Measurements from ENCODE around the gene RGPD8. TPM values are rescaled to one million over a fixed set of nuclear protein-coding genes. Genes with fewer than 3 reads are reported as not detected.
A peak's percentile ranks its signal among the peaks of the same experiment; 100 is the strongest.
"Not testable (repeated sequence)": the region's sequence is repeated elsewhere in the genome, so short reads cannot be mapped to it uniquely, and the experiment has no call there.

RGPD8 gene
- total RNA-seq, 2 experiments from 2014 or later, result 12.5 to 13.0 TPM

GRCh38 chr2:112433932-112434730 is 686 bp upstream of the RGPD8 start:
- no peak overlapping the region for H3K4me3 Mint-ChIP-seq
- H3K27ac Mint-ChIP-seq, result no peak overlapping the region
- H3K9me3 Mint-ChIP-seq, result no peaks in the 10 kb centered on the region
- intact Hi-C loops (cut with micrococcal nuclease), result loop anchor here (10.0 kb wide), 1 partner anchor 549 kb away; the partner anchor contains the start of gene ANAPC1
- DNase-seq, result no peak
- H3K4me1 Mint-ChIP-seq (ENCODE audit: low read depth), result peaks cover 18% of the 10 kb centered on the region
- no peaks in the 10 kb centered on the region for H3K27me3 Mint-ChIP-seq (ENCODE audit: low read depth)
- CTCF ChIA-PET, result interaction anchor here (1.3 kb wide), 2 partner anchors 175 to 312 kb away, joined by 3 to 7 read pairs; no protein-coding TSS in a partner anchor
- H3K36me3 Mint-ChIP-seq (ENCODE audit: low read depth), result peaks cover 2% of the 10 kb centered on the region

- Mint-ChIP-seq H3K4me3 (peak overlapping the region; percentile 82), H3K4me1 (ENCODE audit: low read depth) (peaks cover 18% of the 10 kb centered on the region), H3K27ac (peak overlapping the region; percentile 56)
- DNase-seq, result peak; percentile 55
- H3K9me3 Mint-ChIP-seq; H3K36me3 Mint-ChIP-seq (ENCODE audit: low read depth); H3K27me3 Mint-ChIP-seq (ENCODE audit: low read depth): not testable (repeated sequence)
- CTCF ChIA-PET, result interaction anchor here (0.6 to 1.5 kb wide), 3 partner anchors 37 to 174 kb away, joined by 3 to 7 read pairs (median 3); no protein-coding TSS in a partner anchor
- intact Hi-C loops (cut with micrococcal nuclease), result loop anchor here (10.0 kb wide), 1 partner anchor 548 kb away; the partner anchor contains the start of gene ANAPC1
Measured at GRCh38 chr2:112432735-112433479, 538 bp downstream of the RGPD8 start.

GRCh38 chr2:112432390-112432734 is 1.1 kb downstream of the RGPD8 start:
- Mint-ChIP-seq H3K27ac (peak overlapping the region; percentile 56), H3K4me1 (ENCODE audit: low read depth) (peaks cover 18% of the 10 kb centered on the region), H3K4me3 (peak overlapping the region; percentile 82)
- not testable (repeated sequence) for H3K36me3 Mint-ChIP-seq (ENCODE audit: low read depth); H3K9me3 Mint-ChIP-seq; H3K27me3 Mint-ChIP-seq (ENCODE audit: low read depth)
- CTCF ChIA-PET, result interaction anchor here (1.5 kb wide), 1 partner anchor 155 kb away, joined by 3 read pairs; no protein-coding TSS in a partner anchor
- intact Hi-C loops (cut with micrococcal nuclease), result loop anchor here (10.0 kb wide), 1 partner anchor 548 kb away; the partner anchor contains the start of gene ANAPC1
- DNase-seq, result peak; percentile 10

- Mint-ChIP-seq H3K4me3 (peak overlapping the region; percentile 82), H3K4me1 (ENCODE audit: low read depth) (peaks cover 18% of the 10 kb centered on the region)
- CTCF ChIA-PET, result interaction anchor here (0.7 to 1.5 kb wide), 2 partner anchors 154 to 395 kb away, joined by 3 read pairs; no protein-coding TSS in a partner anchor
- intact Hi-C loops (cut with micrococcal nuclease), result loop anchor here (10.0 kb wide), 1 partner anchor 547 kb away; the partner anchor contains the start of gene ANAPC1
- H3K27me3 Mint-ChIP-seq (ENCODE audit: low read depth); DNase-seq; H3K36me3 Mint-ChIP-seq (ENCODE audit: low read depth); H3K9me3 Mint-ChIP-seq; H3K27ac Mint-ChIP-seq: not testable (repeated sequence)
Measured at GRCh38 chr2:112431587-112432295, 1.7 kb downstream of the RGPD8 start.

GRCh38 chr2:112424553-112424952 is 8.9 kb downstream of the RGPD8 start:
- H3K27ac Mint-ChIP-seq; H3K27me3 Mint-ChIP-seq (ENCODE audit: low read depth); intact Hi-C loops (cut with micrococcal nuclease); H3K4me1 Mint-ChIP-seq (ENCODE audit: low read depth); H3K9me3 Mint-ChIP-seq; H3K4me3 Mint-ChIP-seq; CTCF ChIA-PET; DNase-seq; H3K36me3 Mint-ChIP-seq (ENCODE audit: low read depth): not testable (repeated sequence)

GRCh38 chr2:112416860-112417259 is 16.6 kb downstream of the RGPD8 start:
- H3K27me3 Mint-ChIP-seq (ENCODE audit: low read depth); H3K4me3 Mint-ChIP-seq; H3K4me1 Mint-ChIP-seq (ENCODE audit: low read depth); H3K9me3 Mint-ChIP-seq; intact Hi-C loops (cut with micrococcal nuclease); H3K36me3 Mint-ChIP-seq (ENCODE audit: low read depth); CTCF ChIA-PET; DNase-seq; H3K27ac Mint-ChIP-seq: not testable (repeated sequence)

- H3K27me3 Mint-ChIP-seq (ENCODE audit: low read depth); CTCF ChIA-PET; H3K36me3 Mint-ChIP-seq (ENCODE audit: low read depth); H3K27ac Mint-ChIP-seq; H3K4me3 Mint-ChIP-seq; H3K4me1 Mint-ChIP-seq (ENCODE audit: low read depth); H3K9me3 Mint-ChIP-seq; intact Hi-C loops (cut with micrococcal nuclease); DNase-seq: not testable (repeated sequence)
Measured at GRCh38 chr2:112360055-112360454, 73.4 kb downstream of the RGPD8 start.

GRCh38 chr2:112354335-112354734 is 79.1 kb downstream of the RGPD8 start:
- CTCF ChIA-PET; DNase-seq; H3K36me3 Mint-ChIP-seq (ENCODE audit: low read depth); H3K4me3 Mint-ChIP-seq; H3K27ac Mint-ChIP-seq; H3K27me3 Mint-ChIP-seq (ENCODE audit: low read depth); H3K4me1 Mint-ChIP-seq (ENCODE audit: low read depth); intact Hi-C loops (cut with micrococcal nuclease); H3K9me3 Mint-ChIP-seq: not testable (repeated sequence)

GRCh38 chr2:112352809-112353603 is 80.4 kb downstream of the RGPD8 start:
- H3K27ac Mint-ChIP-seq; H3K4me1 Mint-ChIP-seq (ENCODE audit: low read depth); DNase-seq; intact Hi-C loops (cut with micrococcal nuclease); H3K27me3 Mint-ChIP-seq (ENCODE audit: low read depth); H3K4me3 Mint-ChIP-seq; CTCF ChIA-PET; H3K36me3 Mint-ChIP-seq (ENCODE audit: low read depth); H3K9me3 Mint-ChIP-seq: not testable (repeated sequence)

GRCh38 chr2:112352292-112352691 is 81.2 kb downstream of the RGPD8 start:
- intact Hi-C loops (cut with micrococcal nuclease); H3K36me3 Mint-ChIP-seq (ENCODE audit: low read depth); H3K9me3 Mint-ChIP-seq; H3K27ac Mint-ChIP-seq; H3K27me3 Mint-ChIP-seq (ENCODE audit: low read depth); DNase-seq; H3K4me1 Mint-ChIP-seq (ENCODE audit: low read depth); CTCF ChIA-PET; H3K4me3 Mint-ChIP-seq: not testable (repeated sequence)

GRCh38 chr2:112345030-112346027 is 88.1 kb downstream of the RGPD8 start:
- Mint-ChIP-seq H3K4me3 (no peak overlapping the region), H3K27ac (no peak overlapping the region), H3K36me3 (ENCODE audit: low read depth) (no peaks in the 10 kb centered on the region), H3K9me3 (no peaks in the 10 kb centered on the region), H3K4me1 (ENCODE audit: low read depth) (peaks cover 10% of the 10 kb centered on the region), H3K27me3 (ENCODE audit: low read depth) (no peaks in the 10 kb centered on the region)
- CTCF ChIA-PET, result no interaction called here
- intact Hi-C loops (cut with micrococcal nuclease), result no loop called here
- no peak for DNase-seq

All from activated naive CD4-positive, alpha-beta T cell treated with anti-CD3 and anti-CD28 coated beads for 36 hours (primary cell).